NCI-H1436 treated with DMSO at 0.1 percent for 48 hours (cell line): ENCODE results near the gene CHM.
A peak's percentile ranks its signal among the peaks of the same experiment; 100 is the strongest.

Experiments
- DNase-seq: peaks from one replicate; lab custom pipeline; 2025; lab: John Stamatoyannopoulos, UW

Gene CHM

GRCh38 chrX:85906399-85906798 lies 141.0 kb downstream of the CHM start:
- no peak for DNase-seq

DNA sequence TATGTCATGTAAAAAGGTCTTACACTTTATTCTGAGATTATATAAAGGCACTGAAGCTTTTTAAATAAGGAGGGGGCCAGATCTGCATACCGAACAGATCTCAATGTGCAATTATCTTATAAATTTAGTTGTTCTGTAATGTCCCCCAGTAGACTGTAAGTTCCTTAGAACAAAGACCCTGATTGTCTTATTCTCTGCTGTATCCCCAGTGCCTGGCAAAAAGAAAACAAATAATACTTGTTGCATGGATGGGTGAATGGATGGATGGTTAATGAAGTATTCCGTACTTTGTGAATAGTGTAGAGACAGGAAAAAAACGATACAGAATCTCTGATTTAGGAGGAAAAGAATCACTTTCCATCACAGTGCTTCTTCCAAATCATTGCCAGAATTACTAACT lies 141.5 kb downstream of the CHM start:
- no peak for DNase-seq

GRCh38 chrX:85903692-85904471 lies 143.5 kb downstream of the CHM start:
- no peak for DNase-seq

- no peak for DNase-seq
Measured at GRCh38 chrX:85897362-85898126, 149.8 kb downstream of the CHM start.

GRCh38 chrX:85882601-85883000 lies 164.8 kb downstream of the CHM start:
- no peak for DNase-seq

DNA sequence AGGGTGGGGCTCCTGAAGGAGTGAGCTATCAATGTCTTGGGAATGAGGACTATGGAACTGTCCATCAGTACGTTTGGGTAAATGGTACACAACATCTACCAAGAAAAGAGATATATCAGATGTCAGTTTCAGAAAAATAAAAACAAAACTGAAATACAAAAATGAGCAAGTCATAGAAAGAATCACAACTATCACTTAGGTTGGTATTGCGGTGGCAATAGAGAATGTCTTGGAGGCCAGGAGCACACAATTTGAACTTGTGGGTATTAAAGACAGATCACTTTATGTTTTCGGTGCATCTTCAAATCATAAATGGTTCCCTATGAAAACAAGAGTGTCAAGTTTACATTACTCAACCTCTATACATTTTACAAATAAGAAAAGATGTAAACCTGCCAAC lies 176.8 kb downstream of the CHM start:
- DNase-seq: no peak

DNA sequence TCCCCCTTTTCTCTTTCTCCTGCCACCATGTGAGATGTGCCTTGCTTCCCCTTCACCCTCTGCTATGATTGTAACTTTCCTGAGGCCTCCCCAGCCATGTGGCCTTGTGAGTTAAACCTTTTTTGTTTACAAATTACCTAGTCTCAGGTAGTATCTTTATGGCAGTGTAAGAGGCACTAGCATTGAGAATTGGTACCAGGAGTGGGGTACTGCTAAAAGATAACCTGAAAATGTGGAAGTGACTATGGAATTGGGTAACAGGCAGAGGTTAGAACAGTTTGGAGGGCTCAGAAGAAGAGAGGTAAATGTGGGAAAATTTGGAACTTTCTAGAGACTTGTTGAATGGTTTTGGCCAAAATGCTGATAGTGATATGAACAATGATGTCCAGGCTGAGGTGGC lies 182.0 kb downstream of the CHM start:
- DNase-seq: no peak

DNA sequence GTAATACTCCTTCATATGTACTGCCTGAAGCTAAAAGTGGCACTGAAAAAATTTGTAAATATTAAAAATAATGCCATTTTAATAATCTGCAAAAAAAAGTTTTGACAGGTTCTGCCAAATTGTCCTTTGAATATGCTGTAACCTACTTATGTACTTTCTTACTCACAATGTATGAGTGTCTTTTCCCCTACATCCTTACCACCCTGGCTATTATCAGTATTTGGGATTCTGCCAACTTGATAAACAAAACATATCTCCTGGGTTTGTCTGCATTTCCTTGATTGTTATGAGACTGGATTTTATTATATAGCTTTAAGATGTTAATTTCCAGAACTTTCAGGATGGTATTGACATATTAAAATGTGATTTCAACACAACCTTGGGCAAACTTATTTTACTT lies 187.9 kb downstream of the CHM start:
- DNase-seq: no peak

- no peak for DNase-seq
Measured at GRCh38 chrX:85851418-85851817, 195.9 kb downstream of the CHM start.

DNA sequence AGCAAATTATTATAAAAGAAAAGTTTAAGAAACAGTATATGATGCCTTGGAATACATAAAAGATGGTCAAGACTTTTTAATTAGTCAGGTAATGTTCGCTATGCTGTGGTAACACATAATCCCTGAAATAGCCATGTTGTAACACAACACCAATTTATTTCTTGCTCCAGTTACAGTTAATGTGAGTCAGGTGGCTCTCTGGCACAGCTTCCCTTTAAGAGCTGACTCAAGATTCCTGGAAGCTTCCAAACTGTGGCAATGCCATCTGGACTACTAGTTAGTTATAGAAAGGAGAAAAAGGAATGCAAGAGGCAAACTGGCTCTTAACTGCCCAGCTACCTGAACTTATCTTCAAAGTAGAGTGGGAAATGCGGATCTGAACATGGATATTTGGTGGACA lies 210.5 kb downstream of the CHM start:
- DNase-seq: no peak

GRCh38 chrX:85828771-85829170 lies 218.6 kb downstream of the CHM start:
- peak; percentile 84 for DNase-seq

GRCh38 chrX:85815203-85815751 lies 232.1 kb downstream of the CHM start:
- DNase-seq: no peak
